Type B pancreatic cell (in vitro differentiated cells): ENCODE results near the gene MAGIX. TPM values are rescaled to one million over a fixed set of nuclear protein-coding genes. Genes with fewer than 3 reads are reported as not detected.

Experiments
- DNase-seq: peaks from one replicate; pipeline ENCODE4 v3.0.0; 2021; ENCODE audit warnings: mixed read lengths; ENCODE audit not compliant: unreplicated experiment; ENCODE audit errors: extremely low spot score
- H3K27ac Mint-ChIP-seq: 2 replicates; pipeline ENCODE4 v1.8.0; 2021; ENCODE audit warnings: mild to moderate bottlenecking, mixed read lengths
- H3K27me3 Mint-ChIP-seq: 2 replicates; pipeline ENCODE4 v1.8.0; 2021; ENCODE audit warnings: mixed read lengths
- H3K36me3 Mint-ChIP-seq: 2 replicates; pipeline ENCODE4 v1.8.0; 2021; ENCODE audit warnings: mixed read lengths
- H3K4me1 Mint-ChIP-seq: one replicate; pipeline ENCODE4 v1.8.0; 2021; ENCODE audit warnings: mixed read lengths; ENCODE audit not compliant: unreplicated experiment
- H3K4me3 Mint-ChIP-seq: 2 replicates; pipeline ENCODE4 v1.8.0; 2021; ENCODE audit warnings: mild to moderate bottlenecking, mixed read lengths
- H3K9me3 Mint-ChIP-seq: 2 replicates; pipeline ENCODE4 v1.8.0; 2021; ENCODE audit warnings: mixed read lengths
- total RNA-seq: library from RNA; stranded (reverse); gene quantifications from 2 replicates; pipeline ENCODE4 v1.2.1, GENCODE V29; 2021; ENCODE audit warnings: low replicate concordance
- TF ChIP-seq, protein P1 (sequence below): fragments of 200-600 bp; sonication (generic); conservative IDR thresholded peaks from 2 replicates; pipeline ENCODE4 v1.5.0; 2021; ENCODE audit warnings: antibody characterized with exemption, mild to moderate bottlenecking

The MAGIX gene
- total RNA-seq, 1 donor from 2014 or later = 4.8 TPM

DNA sequence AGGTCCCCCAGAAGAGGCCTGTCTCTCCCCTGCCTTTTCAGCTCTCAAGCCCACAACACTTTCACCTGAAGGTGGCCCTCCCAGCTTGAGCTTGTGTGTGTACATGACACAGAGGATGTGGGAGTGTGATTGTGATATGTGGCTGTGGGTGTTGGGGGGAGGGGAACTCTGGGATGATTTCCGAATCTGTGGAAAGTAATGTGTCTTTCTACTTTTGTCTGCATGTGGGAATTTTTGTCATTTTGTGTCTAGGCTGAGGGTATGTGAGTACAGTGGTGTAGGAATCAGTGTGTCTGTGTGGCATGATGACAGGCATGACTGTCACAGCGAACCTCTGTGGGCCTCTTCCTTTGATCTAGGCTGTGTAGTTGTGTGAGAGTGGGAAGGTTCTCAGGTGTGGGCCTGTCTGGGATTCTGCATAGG lies 31.0 kb downstream of the MAGIX start:
- H3K9me3 Mint-ChIP-seq = no peaks in the 10 kb centered on the region
- H3K4me1 Mint-ChIP-seq = peaks cover 3% of the 10 kb centered on the region
- H3K27ac Mint-ChIP-seq = no peak overlapping the region
- TF ChIP-seq, protein P1, sequence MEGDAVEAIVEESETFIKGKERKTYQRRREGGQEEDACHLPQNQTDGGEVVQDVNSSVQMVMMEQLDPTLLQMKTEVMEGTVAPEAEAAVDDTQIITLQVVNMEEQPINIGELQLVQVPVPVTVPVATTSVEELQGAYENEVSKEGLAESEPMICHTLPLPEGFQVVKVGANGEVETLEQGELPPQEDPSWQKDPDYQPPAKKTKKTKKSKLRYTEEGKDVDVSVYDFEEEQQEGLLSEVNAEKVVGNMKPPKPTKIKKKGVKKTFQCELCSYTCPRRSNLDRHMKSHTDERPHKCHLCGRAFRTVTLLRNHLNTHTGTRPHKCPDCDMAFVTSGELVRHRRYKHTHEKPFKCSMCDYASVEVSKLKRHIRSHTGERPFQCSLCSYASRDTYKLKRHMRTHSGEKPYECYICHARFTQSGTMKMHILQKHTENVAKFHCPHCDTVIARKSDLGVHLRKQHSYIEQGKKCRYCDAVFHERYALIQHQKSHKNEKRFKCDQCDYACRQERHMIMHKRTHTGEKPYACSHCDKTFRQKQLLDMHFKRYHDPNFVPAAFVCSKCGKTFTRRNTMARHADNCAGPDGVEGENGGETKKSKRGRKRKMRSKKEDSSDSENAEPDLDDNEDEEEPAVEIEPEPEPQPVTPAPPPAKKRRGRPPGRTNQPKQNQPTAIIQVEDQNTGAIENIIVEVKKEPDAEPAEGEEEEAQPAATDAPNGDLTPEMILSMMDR = no peak
- peaks cover 8% of the 10 kb centered on the region for H3K27me3 Mint-ChIP-seq
- peak overlapping the region; percentile 30 for H3K4me3 Mint-ChIP-seq
- DNase-seq = no peak
- no peaks in the 10 kb centered on the region for H3K36me3 Mint-ChIP-seq

- peaks cover 13% of the 10 kb centered on the region for H3K27me3 Mint-ChIP-seq
- DNase-seq = no peak
- H3K4me3 Mint-ChIP-seq = no peak overlapping the region
- no peaks in the 10 kb centered on the region for H3K36me3 Mint-ChIP-seq
- H3K27ac Mint-ChIP-seq = no peak overlapping the region
- no peaks in the 10 kb centered on the region for H3K9me3 Mint-ChIP-seq
- H3K4me1 Mint-ChIP-seq = no peaks in the 10 kb centered on the region
- TF ChIP-seq, protein P1 = no peak
These were observed 35.1 kb downstream of the MAGIX start for GRCh38 chrX:49197543-49198087.

GRCh38 chrX:49198540-49199314 lies 36.2 kb downstream of the MAGIX start:
- H3K4me3 Mint-ChIP-seq = peak overlapping the region; percentile 22
- H3K4me1 Mint-ChIP-seq = no peaks in the 10 kb centered on the region
- H3K9me3 Mint-ChIP-seq = no peaks in the 10 kb centered on the region

GRCh38 chrX:49199315-49199595 lies 36.7 kb downstream of the MAGIX start:
- Mint-ChIP-seq H3K27me3 (peaks cover 13% of the 10 kb centered on the region), H3K27ac (no peak overlapping the region), H3K36me3 (no peaks in the 10 kb centered on the region), H3K9me3 (no peaks in the 10 kb centered on the region), H3K4me1 (no peaks in the 10 kb centered on the region), H3K4me3 (peak overlapping the region; percentile 22)
- TF ChIP-seq, protein P1 = no peak
- DNase-seq = no peak

More at GRCh38 chrX:49198540-49199314, 36.2 kb downstream of the MAGIX start:
- H3K27me3 Mint-ChIP-seq = peaks cover 13% of the 10 kb centered on the region
- no peak overlapping the region for H3K27ac Mint-ChIP-seq
- no peaks in the 10 kb centered on the region for H3K36me3 Mint-ChIP-seq
- TF ChIP-seq, protein P1 = no peak
- no peak for DNase-seq

- TF ChIP-seq, protein P1 = no peak
- peak within 1 kb of the TSS; percentile 67 for H3K4me3 Mint-ChIP-seq
- peak; percentile 91 for DNase-seq
- no peak within 1 kb of the TSS for H3K27ac Mint-ChIP-seq
- H3K36me3 Mint-ChIP-seq = no peaks in the 10 kb centered on the region
- no peaks in the 10 kb centered on the region for H3K4me1 Mint-ChIP-seq
- peaks cover 13% of the 10 kb centered on the region for H3K27me3 Mint-ChIP-seq
- H3K9me3 Mint-ChIP-seq = no peaks in the 10 kb centered on the region
These were observed 37.6 kb downstream of the MAGIX start, which contains the start of gene SYP for GRCh38 chrX:49199906-49200771. SYP (minus strand) TSS chrX:49200193; CDS start chrX:49200186, 7 bp downstream.
